Stimulated activated memory B cell treated with anti-CD40 and anti-IgM and Interleukin-4, amounts not matched to agents 10 μg/mL and 1 μg/mL and 100 μg/mL, for 72 hours (primary cell): ENCODE results near the gene FAR2.
"Not testable (repeated sequence)": the region's sequence is repeated elsewhere in the genome, so short reads cannot be mapped to it uniquely, and the experiment has no call there.

Experiments
- ATAC-seq: fragments of 150-1000 bp; cut with Tn5 transposase; 2 replicates; pipeline ENCODE4 v1.10.0; 2021
- H3K27ac Mint-ChIP-seq: one replicate; pipeline ENCODE4 v1.8.0; 2022; ENCODE audit warnings: mild to moderate bottlenecking, mixed read lengths
- H3K27me3 Mint-ChIP-seq: one replicate; pipeline ENCODE4 v1.8.0; 2022; ENCODE audit warnings: mixed read lengths
- H3K36me3 Mint-ChIP-seq: one replicate; pipeline ENCODE4 v1.8.0; 2022; ENCODE audit warnings: mixed read lengths
- H3K4me1 Mint-ChIP-seq: one replicate; pipeline ENCODE4 v1.8.0; 2022; ENCODE audit warnings: mixed read lengths
- H3K4me3 Mint-ChIP-seq: one replicate; pipeline ENCODE4 v1.8.0; 2022; ENCODE audit warnings: mild to moderate bottlenecking, moderate library complexity, mixed read lengths
- H3K9me3 Mint-ChIP-seq: one replicate; pipeline ENCODE4 v1.8.0; 2022; ENCODE audit warnings: mixed read lengths

Gene FAR2

DNA sequence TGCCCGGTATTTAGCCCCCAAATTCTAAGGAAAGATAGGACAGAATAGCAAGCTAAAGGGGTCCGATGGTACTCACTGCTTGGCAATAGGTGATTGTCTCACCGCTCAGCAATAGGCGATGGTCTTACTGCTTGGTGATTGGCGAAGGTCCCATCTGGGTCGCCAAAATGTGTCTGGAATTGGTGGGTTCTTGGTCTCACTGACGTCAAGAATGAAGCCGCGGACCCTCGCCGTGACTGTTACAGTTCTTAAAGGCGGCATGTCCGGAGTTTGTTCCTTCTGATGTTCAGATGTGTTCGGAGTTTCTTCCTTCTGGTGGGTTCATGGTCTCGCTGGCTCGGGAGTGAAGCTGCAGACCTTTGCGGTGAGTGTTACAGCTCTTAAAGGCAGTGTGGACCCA is 236.1 kb downstream of the FAR2 start:
- H3K4me3 Mint-ChIP-seq, H3K4me1 Mint-ChIP-seq, H3K9me3 Mint-ChIP-seq, ATAC-seq, H3K27me3 Mint-ChIP-seq, H3K27ac Mint-ChIP-seq, H3K36me3 Mint-ChIP-seq: not testable (repeated sequence)
